KOPT-K1 (cell line): Measurements from ENCODE around the gene UGT1A3.

ENCODE experiments used
- H3K27ac ChIP-seq: fragments of 200-600 bp; sonication (generic); 2 replicates; pipeline ENCODE4 v1.5.1; 2016; ENCODE audit warnings: antibody characterized with exemption, mild to moderate bottlenecking, low read depth, low read length; ENCODE audit not compliant: poor library complexity, severe bottlenecking
- H3K36me3 ChIP-seq: fragments of 200-600 bp; sonication (generic); 2 replicates; pipeline ENCODE4 v1.5.1; 2017; ENCODE audit warnings: antibody characterized with exemption, mild to moderate bottlenecking, low read length, moderate library complexity; ENCODE audit not compliant: insufficient read depth
- H3K9me3 ChIP-seq: fragments of 200-600 bp; sonication (generic); 2 replicates; pipeline ENCODE4 v1.5.1; 2017; ENCODE audit warnings: antibody characterized with exemption, low read length, mild to moderate bottlenecking; ENCODE audit not compliant: insufficient read depth, poor library complexity, severe bottlenecking

The UGT1A3 gene

DNA sequence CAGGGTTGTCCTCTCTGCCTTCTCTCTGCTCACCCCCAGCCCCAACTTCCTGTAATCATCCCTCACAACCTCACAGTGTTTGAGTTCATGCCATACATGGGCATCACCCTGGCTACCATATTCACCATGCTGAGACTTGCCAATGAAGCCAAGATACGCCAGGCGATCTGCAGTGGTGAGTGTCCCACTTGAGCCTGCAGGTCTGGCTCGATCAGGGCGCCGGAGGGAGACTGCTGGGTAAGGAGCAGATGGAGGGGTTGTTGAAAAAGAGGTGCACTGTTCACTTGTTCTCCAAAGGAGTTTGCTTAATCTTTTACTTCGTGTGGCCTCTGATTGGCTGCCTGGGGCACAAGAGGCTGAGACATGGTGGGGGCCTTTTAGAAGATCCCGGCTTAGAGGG, 63.9 kb downstream of the UGT1A3 start:
- H3K36me3 ChIP-seq: no peaks in the 10 kb centered on the region
- H3K27ac ChIP-seq: no peak overlapping the region

DNA sequence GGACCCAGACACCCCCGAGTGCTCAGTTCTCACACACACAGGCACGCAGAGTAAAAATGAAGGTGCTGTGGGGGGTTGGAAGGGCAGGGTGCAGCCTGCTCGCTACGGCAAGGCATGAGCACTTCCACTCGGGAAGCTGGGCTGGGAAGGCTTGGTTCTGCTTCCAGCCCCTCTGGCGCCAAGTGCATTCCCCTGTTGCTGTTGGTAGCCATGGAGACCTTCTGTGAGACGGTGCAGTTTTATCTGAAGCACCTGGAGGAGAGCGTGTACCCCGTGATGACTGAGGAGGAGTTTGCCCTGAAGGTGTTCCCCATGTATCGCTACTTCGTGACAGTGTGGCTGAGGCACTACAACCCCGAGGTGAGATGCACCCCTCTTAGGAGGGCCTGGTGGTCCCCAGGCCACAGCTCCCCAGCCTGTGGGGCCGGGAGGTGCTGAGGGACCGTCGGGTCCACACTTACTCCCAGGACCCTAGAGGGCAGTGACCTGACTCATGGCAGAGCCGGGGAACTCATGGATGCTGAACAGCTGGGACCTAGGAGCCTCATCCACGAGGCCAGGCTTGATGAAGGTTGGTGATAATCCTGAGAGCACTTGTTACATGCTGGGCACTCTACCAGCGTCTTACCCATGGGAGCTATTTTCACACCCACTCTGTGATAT, 64.8 kb downstream of the UGT1A3 start:
- Histone ChIP-seq H3K9me3 (no peaks in the 10 kb centered on the region), H3K27ac (no peak overlapping the region), H3K36me3 (no peaks in the 10 kb centered on the region)

More for the DNA sequence above, 63.9 kb downstream of the UGT1A3 start:
- no peaks in the 10 kb centered on the region for H3K9me3 ChIP-seq

DNA sequence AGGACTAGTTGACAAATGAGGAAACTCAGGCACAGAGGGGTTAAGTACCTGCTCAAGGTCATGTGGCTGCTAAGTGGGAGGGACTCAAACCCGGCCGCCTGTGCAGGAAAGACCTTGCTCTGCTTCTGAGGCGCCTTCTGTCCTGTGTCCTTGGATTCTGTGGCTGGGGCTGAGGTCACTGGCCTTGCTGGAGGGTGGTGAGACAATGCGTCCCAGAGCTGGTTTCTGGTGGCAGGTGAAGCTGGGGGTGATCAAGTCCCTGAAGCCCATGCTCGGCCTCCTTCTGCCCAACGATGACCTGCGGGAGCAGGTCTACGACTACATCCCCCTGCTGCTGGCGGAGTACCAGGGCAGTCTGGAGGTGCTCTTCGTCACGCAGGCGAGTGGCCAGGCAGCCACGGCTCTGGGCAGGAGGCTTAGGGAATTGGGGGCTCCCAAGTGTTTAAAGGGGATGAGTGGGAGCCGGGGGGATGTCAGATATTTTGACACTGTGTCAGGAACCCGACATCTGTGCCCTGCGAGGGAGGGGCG, 65.4 kb downstream of the UGT1A3 start:
- Histone ChIP-seq H3K9me3 (no peaks in the 10 kb centered on the region), H3K36me3 (no peaks in the 10 kb centered on the region), H3K27ac (no peak overlapping the region)

DNA sequence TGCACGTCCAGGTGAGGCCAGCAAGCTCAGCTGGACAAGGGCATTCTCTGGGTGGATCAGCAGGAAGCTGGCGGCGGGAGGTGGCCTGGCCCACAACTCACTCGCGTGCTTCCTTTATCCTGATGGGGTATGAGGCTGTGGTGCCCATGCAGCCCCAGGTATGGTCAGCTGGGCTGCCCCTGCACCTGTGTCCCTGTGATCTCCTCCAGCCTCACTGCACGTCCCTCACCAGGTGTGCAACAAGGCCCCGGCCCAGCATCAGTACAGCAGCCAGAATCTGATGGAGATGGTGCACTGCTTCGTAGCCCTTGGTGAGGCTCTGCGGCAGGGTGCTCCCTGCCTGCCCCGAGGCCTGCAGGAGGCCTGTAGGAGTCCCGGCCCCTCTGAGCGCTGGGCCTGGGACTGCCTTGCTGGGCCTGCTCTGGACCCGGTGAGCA, 66.9 kb downstream of the UGT1A3 start:
- Histone ChIP-seq H3K36me3 (no peaks in the 10 kb centered on the region), H3K9me3 (no peaks in the 10 kb centered on the region), H3K27ac (no peak overlapping the region)

DNA sequence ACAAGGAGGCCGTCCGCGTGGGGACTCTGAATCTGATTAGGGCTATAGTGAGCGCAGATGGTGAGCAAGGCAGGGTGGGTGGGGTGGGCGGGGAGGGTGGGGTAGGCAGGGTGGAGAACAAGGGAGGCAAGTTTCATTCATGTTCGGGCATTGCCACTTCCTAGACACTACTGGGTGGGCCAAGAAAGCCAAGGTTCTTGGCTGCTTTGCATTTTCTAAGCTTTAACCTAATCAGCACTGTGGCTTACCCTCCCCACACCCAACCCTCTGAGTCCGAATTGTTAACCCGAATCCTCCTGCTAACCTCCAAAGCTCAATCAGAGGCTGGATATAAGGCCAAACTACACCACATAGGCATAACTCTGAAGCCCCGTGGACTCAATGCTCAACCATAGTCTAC, 67.4 kb downstream of the UGT1A3 start:
- Histone ChIP-seq H3K36me3 (no peaks in the 10 kb centered on the region), H3K9me3 (no peaks in the 10 kb centered on the region), H3K27ac (no peak overlapping the region)

DNA sequence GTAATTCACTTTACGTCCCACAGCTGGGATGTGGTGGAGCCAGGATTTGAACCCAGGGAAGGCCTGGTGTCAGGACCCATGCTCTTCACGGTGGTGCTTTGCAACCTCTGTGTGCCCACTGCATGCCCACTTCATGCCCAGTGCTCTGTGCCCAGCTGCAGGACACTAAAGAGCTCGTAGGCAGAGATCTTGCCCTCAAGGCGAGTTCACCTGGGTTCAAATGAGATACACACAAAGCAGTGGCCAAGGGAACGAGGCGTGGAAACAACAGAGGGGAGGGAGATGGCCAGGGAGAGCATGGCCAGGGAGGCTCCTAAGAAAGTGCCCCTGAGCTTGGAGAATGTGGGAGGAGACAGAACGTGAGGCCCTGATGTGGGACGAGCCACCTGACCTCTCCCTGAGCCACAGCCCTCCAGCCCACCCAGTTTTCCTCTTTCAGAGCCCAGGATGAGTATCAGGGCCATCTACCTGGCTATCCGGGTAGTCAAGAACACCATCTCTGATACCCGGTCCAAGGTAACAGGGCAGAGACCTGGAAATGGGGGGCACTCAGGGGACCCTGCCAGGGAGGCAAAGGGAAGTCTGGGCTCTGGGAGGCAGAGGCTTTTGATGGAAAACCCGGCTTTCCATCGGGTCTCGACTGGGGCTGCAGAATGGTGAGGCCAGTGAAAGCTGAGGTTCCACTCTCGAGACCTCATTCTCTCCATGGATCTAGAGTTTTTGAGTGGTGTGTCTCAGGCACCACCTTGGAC, 69.7 kb downstream of the UGT1A3 start:
- no peaks in the 10 kb centered on the region for H3K36me3 ChIP-seq
- H3K9me3 ChIP-seq: no peaks in the 10 kb centered on the region
- no peak overlapping the region for H3K27ac ChIP-seq

DNA sequence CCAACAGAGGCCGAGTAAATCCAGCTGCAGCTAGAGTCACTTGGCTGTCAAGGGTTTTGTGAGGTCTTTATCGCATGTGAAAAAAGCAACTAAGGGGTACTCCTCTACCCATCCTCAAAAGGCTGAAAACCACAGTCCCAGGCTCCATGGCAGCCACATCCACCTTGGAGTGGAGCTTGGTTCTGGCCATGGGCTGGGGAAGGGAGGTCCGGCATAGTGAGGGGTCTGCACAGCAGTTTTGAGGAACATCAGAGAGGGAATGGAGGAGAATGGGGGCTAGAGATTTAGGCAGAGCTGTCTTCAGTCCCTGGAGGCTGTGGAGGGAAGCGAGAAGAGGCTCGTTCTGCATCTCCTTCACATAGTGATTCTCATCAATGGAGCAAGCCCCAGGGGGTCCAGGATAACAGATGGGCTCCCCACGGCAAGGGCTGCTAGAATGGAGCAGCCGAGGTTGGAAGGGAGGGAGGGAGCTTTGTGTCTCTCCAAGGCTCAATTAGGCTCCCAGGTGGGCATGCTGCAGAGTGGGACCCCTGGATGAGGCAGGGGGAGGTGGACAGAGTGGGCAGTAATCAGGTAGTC, 70.3 kb downstream of the UGT1A3 start:
- Histone ChIP-seq H3K27ac (no peak overlapping the region), H3K9me3 (no peaks in the 10 kb centered on the region), H3K36me3 (no peaks in the 10 kb centered on the region)

DNA sequence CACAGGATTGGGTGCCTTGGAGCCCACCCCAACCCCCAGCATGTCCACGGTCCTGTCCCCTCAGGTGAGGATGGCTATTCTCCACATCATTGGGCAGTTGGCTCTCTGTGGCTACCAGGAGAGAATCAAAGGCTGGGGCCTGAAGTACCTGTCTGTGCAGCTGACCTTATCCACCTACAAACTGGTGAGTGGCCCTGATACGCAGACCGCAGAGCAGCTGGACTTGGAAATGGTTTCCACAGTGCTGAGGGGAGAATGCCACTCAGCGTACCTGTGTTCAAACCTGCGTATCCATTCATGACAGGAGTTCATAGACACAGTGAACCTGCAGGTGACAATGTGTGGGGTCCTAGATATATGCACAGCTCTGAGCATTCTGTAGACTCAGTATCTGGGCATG, 70.9 kb downstream of the UGT1A3 start:
- H3K9me3 ChIP-seq: no peaks in the 10 kb centered on the region
- H3K36me3 ChIP-seq: no peaks in the 10 kb centered on the region
- H3K27ac ChIP-seq: no peak overlapping the region

DNA sequence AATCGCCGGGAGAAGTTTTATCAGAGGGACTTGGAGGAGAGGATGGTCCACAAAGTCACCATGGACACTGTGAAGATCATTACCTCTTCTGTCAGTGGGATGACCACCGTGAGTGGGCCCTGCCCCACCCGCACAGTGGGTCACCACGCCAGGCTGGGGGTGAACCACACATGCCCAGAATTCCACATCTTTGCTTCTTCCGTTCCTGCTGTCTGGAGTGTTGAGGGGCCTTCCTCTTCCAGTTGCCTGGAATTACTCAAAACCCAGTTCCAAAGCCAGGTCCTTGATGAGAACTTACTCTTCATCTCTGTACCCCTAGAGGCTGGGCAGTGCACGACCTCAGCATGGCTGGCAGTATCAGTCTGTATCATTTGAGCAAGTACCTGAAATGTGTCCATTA, 71.4 kb downstream of the UGT1A3 start:
- Histone ChIP-seq H3K36me3 (no peaks in the 10 kb centered on the region), H3K27ac (no peak overlapping the region), H3K9me3 (no peaks in the 10 kb centered on the region)

DNA sequence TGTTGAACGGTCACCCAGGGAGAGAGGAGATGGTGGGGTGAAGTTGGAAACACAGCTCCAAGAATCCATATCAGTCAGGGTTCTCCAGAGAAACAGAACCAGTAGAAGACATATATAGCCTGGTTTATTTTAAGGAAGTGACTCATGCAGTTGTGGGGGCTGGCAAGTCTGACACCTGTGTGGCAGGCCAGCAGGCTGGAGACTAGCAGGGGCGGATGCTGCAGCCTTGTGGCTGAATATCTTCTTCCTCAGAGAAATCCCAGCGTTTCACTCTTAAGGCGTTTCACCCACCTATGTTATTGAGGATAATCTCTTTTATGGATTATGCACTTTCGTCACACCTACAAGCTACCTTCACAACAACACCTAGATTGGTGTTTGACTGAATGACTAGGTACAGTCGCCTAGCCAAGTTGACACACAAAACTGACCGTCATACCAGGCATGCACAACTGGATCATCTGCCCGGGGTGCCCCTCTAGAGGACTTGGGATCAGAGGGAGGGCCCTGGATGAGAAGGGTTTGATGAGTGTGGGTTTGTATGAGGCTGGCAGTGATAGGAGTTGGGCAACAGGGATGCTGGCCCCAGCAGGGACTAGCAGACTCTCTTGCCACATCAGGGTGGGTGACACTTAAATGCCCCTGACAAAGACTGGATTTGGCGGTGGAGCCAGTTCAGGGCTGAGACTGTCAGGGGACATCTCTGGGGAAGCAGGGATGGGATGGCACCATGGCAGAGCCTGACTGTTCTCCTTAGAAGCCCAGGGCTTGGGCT, 72.7 kb downstream of the UGT1A3 start:
- Histone ChIP-seq H3K9me3 (no peaks in the 10 kb centered on the region), H3K27ac (no peak overlapping the region), H3K36me3 (no peaks in the 10 kb centered on the region)

DNA sequence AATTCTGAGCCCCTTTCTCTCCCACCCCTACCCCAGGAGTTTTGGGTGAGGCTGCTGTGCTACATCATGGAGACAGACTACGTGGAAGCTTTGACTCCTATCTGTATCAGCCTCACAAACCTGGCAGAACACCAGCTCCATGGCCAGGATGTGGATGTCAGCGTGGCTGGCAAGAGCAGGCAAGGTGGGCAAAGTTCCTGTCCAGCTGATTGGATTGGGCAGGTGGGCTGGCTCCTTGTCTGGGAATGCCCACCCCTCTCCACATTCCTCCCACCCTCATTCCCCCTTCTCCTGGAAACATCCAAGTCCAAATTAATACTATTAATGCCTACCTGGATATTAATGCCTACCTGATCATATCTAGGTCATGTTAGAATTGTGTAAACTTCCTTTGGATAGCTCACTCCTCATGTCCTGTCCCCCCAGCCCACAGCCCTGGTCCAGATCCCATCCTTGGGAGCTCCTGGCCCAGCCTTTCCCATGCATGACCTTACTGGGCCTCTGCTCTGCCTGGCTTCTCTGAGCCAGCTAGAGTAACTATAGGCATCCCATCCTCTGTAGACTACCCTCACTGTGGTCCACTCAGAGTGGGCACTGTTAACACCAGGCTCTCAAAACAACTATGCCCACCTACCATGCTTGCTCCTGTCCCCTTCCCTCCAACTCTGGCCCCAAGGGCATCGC, 73.4 kb downstream of the UGT1A3 start:
- Histone ChIP-seq H3K36me3 (no peaks in the 10 kb centered on the region), H3K9me3 (no peaks in the 10 kb centered on the region), H3K27ac (no peak overlapping the region)

DNA sequence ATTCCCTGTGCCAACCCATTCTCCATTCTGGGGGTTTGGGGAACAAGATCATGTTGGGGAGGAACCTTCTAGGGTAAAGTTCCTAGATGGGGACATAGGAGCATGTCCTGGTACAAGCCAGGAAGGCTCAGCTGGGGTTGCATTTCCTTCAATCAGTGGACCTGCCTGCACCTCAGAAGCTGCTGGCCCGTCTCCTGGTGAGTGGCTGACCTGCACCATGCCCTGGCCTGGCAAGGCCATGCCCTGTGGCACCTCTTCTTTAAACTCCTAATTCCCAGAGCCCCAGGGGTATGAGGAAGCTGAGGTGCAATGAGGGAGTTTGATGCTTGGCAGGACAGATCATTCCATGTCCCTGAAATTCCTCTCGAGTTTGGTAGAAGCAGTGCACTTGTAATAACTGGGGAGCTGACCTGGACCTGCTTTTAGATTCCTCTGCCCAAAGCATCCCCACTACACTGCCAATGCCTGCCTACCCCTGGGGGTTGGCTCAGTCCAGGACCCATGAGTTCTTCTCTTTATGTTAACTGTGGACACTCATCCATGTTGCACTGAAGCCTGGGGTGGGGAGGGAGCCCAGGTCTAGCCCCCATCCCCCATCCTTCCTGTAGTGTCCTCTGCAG, 74.6 kb downstream of the UGT1A3 start:
- H3K27ac ChIP-seq: no peak overlapping the region
- peaks cover 2% of the 10 kb centered on the region for H3K9me3 ChIP-seq
- H3K36me3 ChIP-seq: no peaks in the 10 kb centered on the region

DNA sequence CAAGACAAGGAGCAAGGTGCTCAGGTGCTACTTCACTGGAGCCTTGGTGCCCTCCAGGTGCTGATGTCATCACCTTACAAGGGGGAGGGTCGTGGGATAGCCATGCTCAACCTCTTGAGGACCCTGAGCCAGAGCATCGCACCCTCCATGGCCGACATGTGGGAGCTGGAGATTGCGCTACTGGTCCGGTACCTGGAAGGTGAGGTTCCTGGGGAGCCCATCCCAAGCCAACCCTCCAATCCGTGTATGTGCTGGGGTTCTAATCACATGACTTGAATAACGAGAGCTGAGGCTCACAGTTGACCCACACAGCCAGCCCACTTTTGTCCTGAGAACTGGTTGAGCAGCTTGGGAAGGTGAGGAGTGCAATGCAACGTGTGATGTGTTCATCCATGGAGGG, 75.2 kb downstream of the UGT1A3 start:
- Histone ChIP-seq H3K36me3 (no peaks in the 10 kb centered on the region), H3K27ac (no peak overlapping the region), H3K9me3 (peaks cover 5% of the 10 kb centered on the region)

DNA sequence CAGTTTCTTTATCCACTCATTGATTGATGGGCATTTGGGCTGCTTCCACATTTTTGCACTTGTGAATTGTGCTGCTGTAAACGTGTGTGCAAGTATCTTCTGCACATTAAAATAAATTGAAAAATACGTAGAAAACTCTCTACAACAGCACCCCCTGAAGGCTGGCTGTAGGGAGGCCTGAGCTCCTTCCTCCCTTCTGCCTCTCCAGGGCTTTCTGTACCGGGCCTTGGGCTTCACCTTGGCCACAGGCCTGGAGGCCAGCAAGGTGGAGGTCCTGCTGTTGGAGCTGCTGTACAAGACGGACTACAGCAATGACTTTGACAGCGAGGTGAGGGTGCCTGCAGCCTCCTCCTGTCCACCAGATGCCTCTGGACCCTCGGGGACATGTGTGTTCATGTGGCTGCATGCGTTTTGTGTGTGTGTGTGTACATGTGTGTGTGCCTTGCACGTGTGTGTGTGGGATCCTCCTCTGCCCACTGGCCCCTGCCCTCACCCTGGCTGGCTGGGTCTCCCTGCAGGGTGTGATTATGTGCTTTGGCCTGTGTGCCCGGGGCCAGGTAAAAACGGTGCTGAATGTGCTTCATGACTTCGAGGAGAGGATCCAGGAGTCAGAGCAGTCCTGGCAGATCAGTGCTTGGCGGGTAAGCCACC, 78.5 kb downstream of the UGT1A3 start:
- no peak overlapping the region for H3K27ac ChIP-seq
- no peaks in the 10 kb centered on the region for H3K36me3 ChIP-seq
- H3K9me3 ChIP-seq: peaks cover 10% of the 10 kb centered on the region
